Astrocyte (in vitro differentiated cells and primary cell): Measurements from ENCODE around the gene SORL1-AS1.

Source experiments
- DNase-seq: peaks from one replicate; pipeline ENCODE4 v3.0.0-alpha.2; 2010; ENCODE audit warnings: low read depth
- FAIRE-seq: peaks from 2 replicates; lab custom pipeline; 2011; peaks lifted over from hg19 to GRCh38; lab: Jason Lieb, UNC
- H2AFZ ChIP-seq: 2 replicates; pipeline ENCODE4 v1.6.0; 2012; ENCODE audit warnings: low read depth, low read length, inconsistent platforms
- H3K27ac ChIP-seq: 2 replicates; pipeline ENCODE4 v1.5.1; 2011; ENCODE audit warnings: low read depth, low read length, inconsistent platforms
- H3K27me3 ChIP-seq: 2 replicates; pipeline ENCODE4 v1.6.0; 2011; ENCODE audit warnings: low read length, inconsistent platforms; ENCODE audit not compliant: insufficient read depth
- H3K36me3 ChIP-seq: 2 replicates; pipeline ENCODE4 v1.5.1; 2011; ENCODE audit warnings: low read length, inconsistent platforms; ENCODE audit not compliant: insufficient read depth
- H3K4me1 ChIP-seq: 2 replicates; pipeline ENCODE4 v1.5.1; 2011; ENCODE audit warnings: low read length, inconsistent platforms; ENCODE audit not compliant: insufficient read depth
- H3K4me2 ChIP-seq: 2 replicates; pipeline ENCODE4 v1.6.0; 2012; ENCODE audit warnings: low read length, inconsistent platforms
- H3K4me3 ChIP-seq: 2 replicates; pipeline ENCODE4 v1.5.1; 2011; ENCODE audit warnings: low read depth, mild to moderate bottlenecking, low read length, inconsistent platforms; ENCODE audit not compliant: insufficient read depth
- H3K79me2 ChIP-seq: 2 replicates; pipeline ENCODE4 v1.6.0; 2012; ENCODE audit warnings: mild to moderate bottlenecking, low read length, inconsistent platforms; ENCODE audit not compliant: insufficient read depth
- H3K9ac ChIP-seq: 2 replicates; pipeline ENCODE4 v1.6.0; 2012; ENCODE audit warnings: mild to moderate bottlenecking, low read length, inconsistent platforms
- H3K9me3 ChIP-seq: 2 replicates; pipeline ENCODE4 v1.5.1; 2012; ENCODE audit warnings: low read depth, mild to moderate bottlenecking, low read length, inconsistent platforms; ENCODE audit not compliant: insufficient read depth
- H4K20me1 ChIP-seq: 2 replicates; pipeline ENCODE4 v1.6.0; 2012; ENCODE audit warnings: low read length, inconsistent platforms; ENCODE audit not compliant: insufficient read depth
- H3K27ac Mint-ChIP-seq: one replicate; pipeline ENCODE4 v1.8.0; 2021; ENCODE audit warnings: mild to moderate bottlenecking, mixed read lengths; ENCODE audit not compliant: unreplicated experiment
- H3K27me3 Mint-ChIP-seq: one replicate; pipeline ENCODE4 v1.8.0; 2021; ENCODE audit warnings: low read depth, mixed read lengths; ENCODE audit not compliant: unreplicated experiment
- H3K36me3 Mint-ChIP-seq: one replicate; pipeline ENCODE4 v1.8.0; 2021; ENCODE audit warnings: low read depth, mixed read lengths; ENCODE audit not compliant: unreplicated experiment
- H3K4me1 Mint-ChIP-seq: one replicate; pipeline ENCODE4 v1.8.0; 2021; ENCODE audit warnings: low read depth, mixed read lengths; ENCODE audit not compliant: unreplicated experiment
- H3K4me3 Mint-ChIP-seq: one replicate; pipeline ENCODE4 v1.8.0; 2021; ENCODE audit warnings: mild to moderate bottlenecking, moderate library complexity, mixed read lengths; ENCODE audit not compliant: unreplicated experiment
- H3K9me3 Mint-ChIP-seq: one replicate; pipeline ENCODE4 v1.8.0; 2021; ENCODE audit warnings: mild to moderate bottlenecking, mixed read lengths; ENCODE audit not compliant: unreplicated experiment
- CTCF ChIP-seq: IDR thresholded peaks from 2 replicates; pipeline ENCODE4 v1.5.1; 2011; ENCODE audit warnings: low read depth, mild to moderate bottlenecking, inconsistent platforms, low read length, moderate library complexity; ENCODE audit not compliant: insufficient read depth
- EZH2 ChIP-seq: IDR thresholded peaks from 2 replicates; pipeline ENCODE4 v1.6.1; 2012; ENCODE audit warnings: mild to moderate bottlenecking, low read length, inconsistent platforms; ENCODE audit not compliant: insufficient read depth

The SORL1-AS1 gene

GRCh38 chr11:121449123-121449522 is 3.6 kb downstream of the SORL1-AS1 start:
- FAIRE-seq (no peak), DNase-seq (no peak)
- Mint-ChIP-seq H3K27ac (no peak overlapping the region), H3K27me3 (peaks cover 23% of the 10 kb centered on the region), H3K4me3 (no peak overlapping the region), H3K36me3 (no peaks in the 10 kb centered on the region), H3K9me3 (no peaks in the 10 kb centered on the region), H3K4me1 (peaks cover 3% of the 10 kb centered on the region)
- Histone ChIP-seq H4K20me1 (no peaks in the 10 kb centered on the region), H3K27ac (no peak overlapping the region), H3K4me3 (no peak overlapping the region), H3K4me2 (no peak overlapping the region), H3K36me3 (no peaks in the 10 kb centered on the region), H3K9me3 (no peaks in the 10 kb centered on the region), H3K79me2 (no peaks in the 10 kb centered on the region), H3K27me3 (peaks cover 39% of the 10 kb centered on the region), H3K4me1 (peaks cover 9% of the 10 kb centered on the region), H3K9ac (no peak overlapping the region), H2AFZ (no peak overlapping the region)
- no peak for TF ChIP-seq CTCF

- Histone ChIP-seq H3K9me3 (no peaks in the 10 kb centered on the region), H3K4me2 (no peak overlapping the region), H2AFZ (no peak overlapping the region), H3K79me2 (no peaks in the 10 kb centered on the region), H3K36me3 (no peaks in the 10 kb centered on the region), H3K27me3 (peaks cover 37% of the 10 kb centered on the region), H3K27ac (no peak overlapping the region), H4K20me1 (no peaks in the 10 kb centered on the region), H3K9ac (no peak overlapping the region), H3K4me3 (no peak overlapping the region), H3K4me1 (peaks cover 9% of the 10 kb centered on the region)
- FAIRE-seq = no peak
- H3K4me3 Mint-ChIP-seq = no peak overlapping the region
- peaks cover 3% of the 10 kb centered on the region for H3K4me1 Mint-ChIP-seq
- TF ChIP-seq EZH2 (no peak), CTCF (no peak)
- H3K27ac Mint-ChIP-seq = no peak overlapping the region
- H3K27me3 Mint-ChIP-seq = peaks cover 21% of the 10 kb centered on the region
- no peak for DNase-seq
- no peaks in the 10 kb centered on the region for H3K36me3 Mint-ChIP-seq
- no peaks in the 10 kb centered on the region for H3K9me3 Mint-ChIP-seq
These were observed 4.3 kb downstream of the SORL1-AS1 start for GRCh38 chr11:121448431-121448941.

GRCh38 chr11:121448011-121448410 is 4.8 kb downstream of the SORL1-AS1 start:
- Histone ChIP-seq H3K36me3 (no peaks in the 10 kb centered on the region), H3K4me3 (no peak overlapping the region), H4K20me1 (no peaks in the 10 kb centered on the region), H2AFZ (no peak overlapping the region), H3K4me1 (peaks cover 9% of the 10 kb centered on the region), H3K9me3 (no peaks in the 10 kb centered on the region), H3K9ac (no peak overlapping the region), H3K4me2 (no peak overlapping the region), H3K27ac (no peak overlapping the region), H3K79me2 (no peaks in the 10 kb centered on the region), H3K27me3 (peaks cover 33% of the 10 kb centered on the region)
- H3K4me3 Mint-ChIP-seq = no peak overlapping the region
- DNase-seq (no peak), FAIRE-seq (no peak)
- no peak overlapping the region for H3K27ac Mint-ChIP-seq
- peaks cover 21% of the 10 kb centered on the region for H3K27me3 Mint-ChIP-seq
- no peak for TF ChIP-seq CTCF
- no peaks in the 10 kb centered on the region for H3K36me3 Mint-ChIP-seq
- no peaks in the 10 kb centered on the region for H3K9me3 Mint-ChIP-seq
- H3K4me1 Mint-ChIP-seq = peaks cover 3% of the 10 kb centered on the region
